Measurements from ENCODE around the gene AATK. TPM values are rescaled to one million over a fixed set of nuclear protein-coding genes. Genes with fewer than 3 reads are reported as not detected.

Gene AATK
- total RNA-seq, 1 experiment from 2014 or later, result 4.4 TPM

DNA sequence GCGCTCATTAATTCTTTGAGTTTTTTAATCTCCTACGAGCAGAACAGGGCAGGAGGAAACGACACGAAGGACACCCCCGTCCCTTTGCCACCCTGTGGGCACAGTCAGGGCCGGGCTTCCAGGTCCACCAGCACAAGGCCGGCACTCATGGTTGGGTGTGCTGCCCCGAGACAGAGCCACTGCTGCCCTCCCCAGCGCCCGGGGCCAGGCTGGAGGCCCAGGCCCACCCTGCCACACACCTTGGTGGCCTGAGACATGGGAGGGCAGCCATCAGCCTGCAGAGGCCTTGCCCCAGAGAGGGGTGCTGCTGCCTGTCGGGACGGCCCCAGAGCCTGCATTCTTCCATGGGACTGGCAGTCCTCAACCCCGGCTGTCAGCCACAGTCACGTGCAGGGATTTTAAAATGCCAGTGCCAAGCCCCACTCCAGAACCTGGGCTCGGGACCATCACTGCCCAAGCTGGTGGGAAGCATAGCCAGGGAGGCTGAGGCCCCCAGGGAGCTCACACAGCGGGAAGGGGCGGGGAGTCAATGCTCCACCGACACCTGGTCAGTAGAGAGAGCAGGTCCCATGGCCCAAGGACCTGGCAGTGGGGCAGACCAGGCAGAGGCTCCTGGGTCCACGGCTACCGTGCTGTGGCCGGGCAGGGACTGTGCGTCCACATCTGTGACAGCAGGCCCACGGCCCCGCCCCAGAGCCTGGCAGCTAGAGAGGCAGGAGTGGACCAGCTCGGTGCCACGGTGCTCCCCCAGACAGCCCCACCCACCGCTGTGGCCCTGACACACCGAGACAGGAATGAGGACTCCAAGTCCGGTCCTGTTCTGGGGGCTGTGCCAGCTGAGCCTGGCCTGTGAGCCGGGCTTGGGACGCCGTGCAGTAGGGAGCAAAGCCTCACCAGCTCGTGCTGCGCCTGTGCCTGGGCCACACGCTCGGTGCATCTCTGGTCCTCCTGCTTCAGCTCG is 29.2 kb upstream of the AATK start:
- Histone ChIP-seq H3K9me2 (ENCODE audit: insufficient read depth) (no peaks in the 10 kb centered on the region), H3K4me3 (replicated peaks in 1 of 2; ENCODE audit: low read depth in 1 of 2, low read length in 2 of 2) (no peak overlapping the region), H2AFZ (ENCODE audit: low read depth, low read length, poor library complexity, severe bottlenecking) (no peak overlapping the region), H3K27ac (ENCODE audit: low read depth, low read length) (no peak overlapping the region), H3K4me2 (ENCODE audit: low read length) (no peak overlapping the region), H3K36me3 (ENCODE audit: control insufficient read depth in 1 of 2, insufficient read depth in 2 of 2, low read length in 2 of 2) (peaks cover 3 to 5% of the 10 kb centered on the region in 2 experiments), H3K9me3 (ENCODE audit: control insufficient read depth in 1 of 2, insufficient read depth in 1 of 2, low read depth in 1 of 2, low read length in 2 of 2) (no peaks in the 10 kb centered on the region), H3K4me1 (ENCODE audit: control insufficient read depth in 1 of 2, insufficient read depth in 2 of 2, low read length in 2 of 2) (no peaks in the 10 kb centered on the region), H3K79me2 (ENCODE audit: insufficient read depth, low read length) (no peaks in the 10 kb centered on the region), H3K27me3 (ENCODE audit: insufficient read depth, low read length) (no peaks in the 10 kb centered on the region), H4K20me1 (ENCODE audit: insufficient read depth) (no peaks in the 10 kb centered on the region), H3K9ac (ENCODE audit: low read length) (no peak overlapping the region)
- ChIA-PET POLR2A (no interaction called here), RAD21 (ENCODE audit: low non-redundant PET in 1 of 2, low total read pairs in 2 of 2, uncharacterized antibody in 2 of 2, unreplicated experiment in 2 of 2) (no interaction called here), CTCF (no interaction called here)
- BruUV-seq (replicated peaks), result no TSS peak
- ATAC-seq (no peak), DNase-seq (ENCODE audit: low read depth, low spot score) (no peak)
- TF ChIP-seq, protein P1, sequence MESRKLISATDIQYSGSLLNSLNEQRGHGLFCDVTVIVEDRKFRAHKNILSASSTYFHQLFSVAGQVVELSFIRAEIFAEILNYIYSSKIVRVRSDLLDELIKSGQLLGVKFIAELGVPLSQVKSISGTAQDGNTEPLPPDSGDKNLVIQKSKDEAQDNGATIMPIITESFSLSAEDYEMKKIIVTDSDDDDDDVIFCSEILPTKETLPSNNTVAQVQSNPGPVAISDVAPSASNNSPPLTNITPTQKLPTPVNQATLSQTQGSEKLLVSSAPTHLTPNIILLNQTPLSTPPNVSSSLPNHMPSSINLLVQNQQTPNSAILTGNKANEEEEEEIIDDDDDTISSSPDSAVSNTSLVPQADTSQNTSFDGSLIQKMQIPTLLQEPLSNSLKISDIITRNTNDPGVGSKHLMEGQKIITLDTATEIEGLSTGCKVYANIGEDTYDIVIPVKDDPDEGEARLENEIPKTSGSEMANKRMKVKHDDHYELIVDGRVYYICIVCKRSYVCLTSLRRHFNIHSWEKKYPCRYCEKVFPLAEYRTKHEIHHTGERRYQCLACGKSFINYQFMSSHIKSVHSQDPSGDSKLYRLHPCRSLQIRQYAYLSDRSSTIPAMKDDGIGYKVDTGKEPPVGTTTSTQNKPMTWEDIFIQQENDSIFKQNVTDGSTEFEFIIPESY (IDR thresholded peaks at IDR 0.05; ENCODE audit: extremely low read depth, insufficient replicate concordance, low read length), result no peak
- TF ChIP-seq EGR1 (IDR thresholded peaks at IDR 0.05; ENCODE audit: low read depth), result no peak
- TF ChIP-seq ZNF274 (IDR thresholded peaks at IDR 0.05; ENCODE audit: low read depth, low read length), result no peak
- no peak for TF ChIP-seq SRF (IDR thresholded peaks at IDR 0.05; ENCODE audit: low read depth)
- intact Hi-C loops (cut with micrococcal nuclease), result no loop called here

DNA sequence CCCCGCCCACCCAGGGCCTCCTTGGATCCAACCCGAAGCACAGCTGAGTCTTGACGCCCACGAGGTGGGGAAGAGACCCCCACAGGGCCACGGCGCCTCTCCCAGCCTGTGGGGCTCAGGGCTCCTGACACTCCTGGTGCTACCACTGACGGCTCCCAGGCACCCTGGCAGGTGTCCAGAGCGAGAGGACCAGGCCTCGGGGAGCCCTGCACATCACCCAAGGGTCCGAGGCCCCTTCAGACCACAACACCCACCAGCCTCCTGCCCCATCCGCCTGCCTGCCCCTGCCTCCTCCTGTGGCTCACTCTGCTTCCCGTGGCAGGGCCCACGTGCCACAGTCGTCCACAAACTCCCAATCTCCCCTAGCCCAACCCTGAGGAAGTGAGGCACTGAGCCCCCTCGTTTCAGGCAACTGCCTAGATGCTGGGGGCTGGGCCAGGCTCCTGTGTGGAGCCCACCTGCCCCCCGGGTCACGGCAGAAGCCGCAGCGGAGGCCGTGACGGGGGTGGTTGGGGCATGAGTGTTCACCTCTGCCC is 28.3 kb upstream of the AATK start:
- CTCF ChIA-PET, result no interaction called here
- peaks cover 3 to 5% of the 10 kb centered on the region in 2 experiments for H3K36me3 ChIP-seq (ENCODE audit: control insufficient read depth in 1 of 2, insufficient read depth in 2 of 2, low read length in 2 of 2)
- RAD21 ChIA-PET (ENCODE audit: low non-redundant PET in 1 of 2, low total read pairs in 2 of 2, uncharacterized antibody in 2 of 2, unreplicated experiment in 2 of 2), result no interaction called here
- no peak overlapping the region for H3K27ac ChIP-seq (ENCODE audit: low read depth, low read length)
- no peak overlapping the region for H3K4me3 ChIP-seq (replicated peaks in 1 of 2; ENCODE audit: low read depth in 1 of 2, low read length in 2 of 2)
- no peak overlapping the region for H3K9ac ChIP-seq (ENCODE audit: low read length)
- H2AFZ ChIP-seq (ENCODE audit: low read depth, low read length, poor library complexity, severe bottlenecking), result no peak overlapping the region
- DNase-seq (ENCODE audit: low read depth, low spot score) (no peak), ATAC-seq (no peak)
- POLR2A ChIA-PET, result no interaction called here
- H3K9me2 ChIP-seq (ENCODE audit: insufficient read depth), result no peaks in the 10 kb centered on the region
- BruUV-seq (replicated peaks), result no TSS peak
- H3K79me2 ChIP-seq (ENCODE audit: insufficient read depth, low read length), result no peaks in the 10 kb centered on the region
- no peaks in the 10 kb centered on the region for H3K9me3 ChIP-seq (ENCODE audit: control insufficient read depth in 1 of 2, insufficient read depth in 1 of 2, low read depth in 1 of 2, low read length in 2 of 2)
- intact Hi-C loops (cut with micrococcal nuclease), result no loop called here
- no peak overlapping the region for H3K4me2 ChIP-seq (ENCODE audit: low read length)
- no peaks in the 10 kb centered on the region for H3K27me3 ChIP-seq (ENCODE audit: insufficient read depth, low read length)
- H3K4me1 ChIP-seq (ENCODE audit: control insufficient read depth in 1 of 2, insufficient read depth in 2 of 2, low read length in 2 of 2), result no peaks in the 10 kb centered on the region
- H4K20me1 ChIP-seq (ENCODE audit: insufficient read depth), result no peaks in the 10 kb centered on the region
- no peak for TF ChIP-seq EZH2phosphoT487 (IDR thresholded peaks at IDR 0.05; ENCODE audit: borderline replicate concordance)
- no peak for TF ChIP-seq CEBPB (IDR thresholded peaks at IDR 0.05; ENCODE audit: low read depth)
- TF ChIP-seq CTCF (IDR thresholded peaks at IDR 0.05 in 2 of 3, conservative IDR thresholded peaks at IDR 0.05 in 1 of 3; ENCODE audit: borderline replicate concordance in 1 of 3, insufficient read depth in 1 of 3, low read depth in 2 of 3, low read length in 2 of 3), result no peak
- no peak for TF ChIP-seq ZFX (IDR thresholded peaks at IDR 0.05)
- TF ChIP-seq SRF (IDR thresholded peaks at IDR 0.05; ENCODE audit: low read depth), result no peak
- no peak for TF ChIP-seq JUND (IDR thresholded peaks at IDR 0.05)
- TF ChIP-seq, protein P1 (IDR thresholded peaks at IDR 0.05; ENCODE audit: extremely low read depth, insufficient replicate concordance, low read length), result no peak
- TF ChIP-seq ATF3 (IDR thresholded peaks at IDR 0.05), result no peak
- TF ChIP-seq ZNF274 (IDR thresholded peaks at IDR 0.05; ENCODE audit: low read depth, low read length), result no peak

Measured in HCT116 (cell line).